Neural progenitor cell (in vitro differentiated cells): Measurements from ENCODE around the gene DIO3. TPM values are rescaled to one million over a fixed set of nuclear protein-coding genes. Genes with fewer than 3 reads are reported as not detected.

Experiments used
- DNase-seq: peaks from one replicate; pipeline ENCODE4 v3.0.0-alpha.2; 2016; ENCODE audit warnings: low spot score
- H2AFZ ChIP-seq: fragments of 200-600 bp; sonication (generic); replicated peaks from 2 replicates; pipeline ENCODE4 v1.6.1; 2016; ENCODE audit warnings: antibody characterized with exemption
- H3F3A ChIP-seq: fragments of 200-600 bp; sonication (generic); 2 replicates; pipeline ENCODE4 v1.6.1; 2016; ENCODE audit warnings: antibody characterized with exemption, low read depth
- H3K27ac ChIP-seq: fragments of 200-600 bp; sonication (generic); 2 replicates; pipeline ENCODE4 v1.5.1; 2016; ENCODE audit warnings: mild to moderate bottlenecking
- H3K27me3 ChIP-seq: fragments of 200-600 bp; sonication (generic); 2 replicates; pipeline ENCODE4 v1.6.1; 2016; ENCODE audit warnings: mild to moderate bottlenecking, moderate library complexity
- H3K36me3 ChIP-seq: fragments of 200-600 bp; sonication (generic); 2 replicates; pipeline ENCODE4 v1.5.1; 2016
- H3K4me1 ChIP-seq: fragments of 200-600 bp; sonication (generic); 2 replicates; pipeline ENCODE4 v1.6.1; 2016; ENCODE audit warnings: mixed run types
- H3K4me2 ChIP-seq: fragments of 200-600 bp; sonication (generic); 2 replicates; pipeline ENCODE4 v1.6.1; 2016
- H3K4me3 ChIP-seq: fragments of 200-600 bp; sonication (generic); 2 replicates; pipeline ENCODE4 v1.5.1; 2016
- H3K79me2 ChIP-seq: fragments of 200-600 bp; sonication (generic); 2 replicates; pipeline ENCODE4 v1.6.1; 2016; ENCODE audit warnings: low read depth
- H3K9ac ChIP-seq: fragments of 200-600 bp; sonication (generic); 2 replicates; pipeline ENCODE4 v1.6.1; 2016
- H3K9me3 ChIP-seq: fragments of 200-600 bp; sonication (generic); 2 replicates; pipeline ENCODE4 v1.5.1; 2016; ENCODE audit warnings: low read depth
- H4K20me1 ChIP-seq: fragments of 200-600 bp; sonication (generic); 2 replicates; pipeline ENCODE4 v1.6.1; 2016; ENCODE audit warnings: low read depth
- H3K27ac Mint-ChIP-seq: 3 replicates; pipeline ENCODE4 v1.8.0; 2021; ENCODE audit warnings: mixed read lengths
- H3K27me3 Mint-ChIP-seq: 2 replicates; pipeline ENCODE4 v1.8.0; 2022; ENCODE audit warnings: low read depth, mild to moderate bottlenecking, inconsistent platforms, moderate library complexity, mixed read lengths; ENCODE audit not compliant: insufficient read depth
- H3K36me3 Mint-ChIP-seq: 3 replicates; pipeline ENCODE4 v1.8.0; 2021; ENCODE audit warnings: mixed read lengths
- H3K4me1 Mint-ChIP-seq: 3 replicates; pipeline ENCODE4 v1.8.0; 2021; ENCODE audit warnings: mixed read lengths
- H3K4me3 Mint-ChIP-seq: 3 replicates; pipeline ENCODE4 v1.8.0; 2021; ENCODE audit warnings: mild to moderate bottlenecking, moderate library complexity, mixed read lengths
- H3K9me3 Mint-ChIP-seq: 3 replicates; pipeline ENCODE4 v1.8.0; 2020; ENCODE audit warnings: mixed read lengths
- CTCF ChIP-seq: fragments of 200-600 bp; sonication (generic); IDR thresholded peaks from 2 replicates; pipeline ENCODE4 v1.5.1; 2017; ENCODE audit warnings: antibody characterized with exemption, mild to moderate bottlenecking
- EZH2 ChIP-seq: fragments of 200-600 bp; sonication (generic); IDR thresholded peaks from 2 replicates; pipeline ENCODE4 v1.6.1; 2017; ENCODE audit warnings: antibody characterized with exemption, mild to moderate bottlenecking, moderate library complexity
- EZH2phosphoT487 ChIP-seq: fragments of 200-600 bp; sonication (generic); IDR thresholded peaks from 2 replicates; pipeline ENCODE4 v1.6.1; 2017; ENCODE audit warnings: antibody characterized with exemption
- total RNA-seq: library from RNA; depleted of rRNA; stranded (reverse); fragments of >200 nt; gene quantifications from 2 replicates; pipeline ENCODE4 v1.2.3, GENCODE V29; 2015; ENCODE audit warnings: low replicate concordance

The DIO3 gene
- total RNA-seq, 1 donor from 2014 or later, result 0.90 TPM

- Mint-ChIP-seq H3K4me3 (no peak overlapping the region), H3K27me3 (peaks cover 6% of the 10 kb centered on the region), H3K27ac (no peak overlapping the region), H3K4me1 (peaks cover 4% of the 10 kb centered on the region), H3K36me3 (no peaks in the 10 kb centered on the region), H3K9me3 (no peaks in the 10 kb centered on the region)
- Histone ChIP-seq H3K27ac (no peak overlapping the region), H3K79me2 (no peaks in the 10 kb centered on the region), H3K36me3 (no peaks in the 10 kb centered on the region), H3K4me3 (no peak overlapping the region), H4K20me1 (no peaks in the 10 kb centered on the region), H2AFZ (no peak overlapping the region), H3K27me3 (no peaks in the 10 kb centered on the region), H3K4me1 (no peaks in the 10 kb centered on the region), H3K4me2 (no peak overlapping the region), H3K9me3 (no peaks in the 10 kb centered on the region), H3F3A (no peaks in the 10 kb centered on the region), H3K9ac (no peak overlapping the region)
- DNase-seq, result no peak
- TF ChIP-seq EZH2 (no peak), EZH2phosphoT487 (no peak), CTCF (no peak)
Measured at GRCh38 chr14:101534198-101534597, 27.1 kb upstream of the DIO3 start.

- H3K27me3 ChIP-seq, result no peaks in the 10 kb centered on the region
- H2AFZ ChIP-seq, result no peak overlapping the region
- no peak overlapping the region for H3K9ac ChIP-seq
- no peak overlapping the region for H3K4me3 ChIP-seq
- Mint-ChIP-seq H3K9me3 (no peaks in the 10 kb centered on the region), H3K4me3 (no peak overlapping the region), H3K36me3 (no peaks in the 10 kb centered on the region), H3K27me3 (peaks cover 8% of the 10 kb centered on the region), H3K4me1 (peaks cover 9% of the 10 kb centered on the region), H3K27ac (no peak overlapping the region)
- no peak for TF ChIP-seq EZH2
- no peak for TF ChIP-seq EZH2phosphoT487
- TF ChIP-seq CTCF, result no peak
- no peak overlapping the region for H3K27ac ChIP-seq
- H3F3A ChIP-seq, result no peaks in the 10 kb centered on the region
- H3K4me1 ChIP-seq, result peaks cover 8% of the 10 kb centered on the region
- no peaks in the 10 kb centered on the region for H4K20me1 ChIP-seq
- H3K36me3 ChIP-seq, result no peaks in the 10 kb centered on the region
- no peaks in the 10 kb centered on the region for H3K9me3 ChIP-seq
- no peaks in the 10 kb centered on the region for H3K79me2 ChIP-seq
- no peak for DNase-seq
- H3K4me2 ChIP-seq, result no peak overlapping the region
Measured at GRCh38 chr14:101535232-101535631, 26.1 kb upstream of the DIO3 start.

GRCh38 chr14:101535701-101536207, 25.5 kb upstream of the DIO3 start:
- no peak overlapping the region for H3K27ac ChIP-seq
- Mint-ChIP-seq H3K27me3 (peaks cover 8% of the 10 kb centered on the region), H3K36me3 (no peaks in the 10 kb centered on the region), H3K27ac (peak overlapping the region; percentile 68), H3K4me3 (no peak overlapping the region), H3K9me3 (no peaks in the 10 kb centered on the region), H3K4me1 (peaks cover 9% of the 10 kb centered on the region)
- no peaks in the 10 kb centered on the region for H4K20me1 ChIP-seq
- no peaks in the 10 kb centered on the region for H3K9me3 ChIP-seq
- TF ChIP-seq EZH2 (no peak), EZH2phosphoT487 (no peak)
- no peaks in the 10 kb centered on the region for H3K36me3 ChIP-seq
- no peak overlapping the region for H3K4me2 ChIP-seq
- H3F3A ChIP-seq, result no peaks in the 10 kb centered on the region
- H3K4me3 ChIP-seq, result no peak overlapping the region
- H2AFZ ChIP-seq, result no peak overlapping the region
- H3K27me3 ChIP-seq, result no peaks in the 10 kb centered on the region
- H3K9ac ChIP-seq, result no peak overlapping the region
- H3K4me1 ChIP-seq, result peaks cover 9% of the 10 kb centered on the region
- DNase-seq, result no peak
- H3K79me2 ChIP-seq, result no peaks in the 10 kb centered on the region

GRCh38 chr14:101537286-101537685, 24.0 kb upstream of the DIO3 start:
- Histone ChIP-seq H4K20me1 (no peaks in the 10 kb centered on the region), H2AFZ (no peak overlapping the region), H3K79me2 (no peaks in the 10 kb centered on the region), H3F3A (no peaks in the 10 kb centered on the region), H3K27me3 (no peaks in the 10 kb centered on the region), H3K4me2 (no peak overlapping the region), H3K4me1 (peaks cover 9% of the 10 kb centered on the region), H3K36me3 (no peaks in the 10 kb centered on the region), H3K27ac (no peak overlapping the region), H3K9me3 (no peaks in the 10 kb centered on the region), H3K9ac (no peak overlapping the region), H3K4me3 (no peak overlapping the region)
- Mint-ChIP-seq H3K9me3 (no peaks in the 10 kb centered on the region), H3K36me3 (no peaks in the 10 kb centered on the region), H3K4me1 (peaks cover 9% of the 10 kb centered on the region), H3K4me3 (no peak overlapping the region), H3K27ac (peak overlapping the region; percentile 17), H3K27me3 (peaks cover 5% of the 10 kb centered on the region)
- TF ChIP-seq CTCF (no peak), EZH2phosphoT487 (no peak), EZH2 (no peak)
- no peak for DNase-seq
